ENCODE measurements around the gene LIN7A. TPM values are rescaled to one million over a fixed set of nuclear protein-coding genes. Genes with fewer than 3 reads are reported as not detected.

The LIN7A gene
- total and polyA plus RNA-seq, 2 experiments from 2014 or later: 3.0 to 10.3 TPM

- H3K9me3 ChIP-seq (ENCODE audit: low read depth): no peaks in the 10 kb centered on the region
- H3K4me1 ChIP-seq (ENCODE audit: low read depth): no peaks in the 10 kb centered on the region
- H3K36me3 ChIP-seq: no peaks in the 10 kb centered on the region
- no peaks in the 10 kb centered on the region for H3K27me3 ChIP-seq
- no peak for DNase-seq (ENCODE audit: low read depth in 1 of 2, low spot score in 1 of 2)
- no peak overlapping the region for H3K27ac ChIP-seq
- H3K4me3 ChIP-seq: no peak overlapping the region
- TF ChIP-seq CTCF (IDR thresholded peaks at IDR 0.05; ENCODE audit: low read depth, low read length): no peak
Measured at GRCh38 chr12:80747800-80748199, 189.9 kb downstream of the LIN7A start.

DNA sequence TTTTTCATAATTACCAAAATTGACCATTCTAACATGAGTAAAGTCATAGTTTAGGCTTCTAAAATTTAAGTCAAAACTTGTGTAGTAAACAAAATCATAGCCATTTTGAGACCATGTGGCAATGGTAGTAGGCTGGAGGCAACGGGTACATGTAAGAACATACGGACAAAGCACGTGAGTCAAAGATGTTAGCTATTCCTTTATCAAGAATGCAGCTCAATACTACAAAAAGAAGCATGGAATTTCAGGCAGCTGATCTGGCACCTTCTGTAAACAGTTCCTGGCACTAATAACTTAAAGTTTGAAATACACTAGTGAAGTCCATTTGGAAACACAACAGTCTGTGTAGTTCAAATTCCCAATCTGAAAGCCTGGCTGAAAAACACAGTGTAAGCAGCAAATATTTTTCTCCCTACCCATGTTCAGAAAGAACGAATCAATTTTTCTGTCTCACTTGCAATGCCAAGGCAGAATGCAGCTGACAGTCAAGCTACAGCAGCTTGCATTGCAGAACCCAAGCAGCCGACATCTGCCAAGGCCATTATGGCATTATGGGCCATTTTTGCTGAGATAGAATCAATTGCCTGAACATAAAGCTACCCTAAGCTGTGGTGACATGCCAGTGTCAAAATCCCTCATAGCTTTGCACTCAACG is 191.8 kb downstream of the LIN7A start:
- Histone ChIP-seq H3K4me1 (ENCODE audit: low read depth) (no peaks in the 10 kb centered on the region), H3K27ac (no peak overlapping the region), H3K9me3 (ENCODE audit: low read depth) (no peaks in the 10 kb centered on the region), H3K36me3 (no peaks in the 10 kb centered on the region), H3K4me3 (no peak overlapping the region), H3K27me3 (no peaks in the 10 kb centered on the region)
- TF ChIP-seq CTCF (IDR thresholded peaks at IDR 0.05; ENCODE audit: low read depth, low read length): no peak
- no peak for DNase-seq (ENCODE audit: low read depth in 1 of 2, low spot score in 1 of 2)

Other genes with a start within 250 kb of the LIN7A start
- gene MYF6, start 230.3 kb downstream of the LIN7A start, total RNA-seq: not detected in 2 replicates
- gene MYF6, start 230.3 kb downstream of the LIN7A start, polyA plus RNA-seq: not detected in 2 replicates
- gene MYF5, start 221.0 kb downstream of the LIN7A start, total RNA-seq: not detected in 2 replicates
- gene MYF5, start 221.0 kb downstream of the LIN7A start, polyA plus RNA-seq: not detected in 2 replicates
- 19.4 and 32.4 TPM in 2 replicates for gene ACSS3, start 140.1 kb upstream of the LIN7A start, total RNA-seq
- gene ACSS3, start 140.1 kb upstream of the LIN7A start, polyA plus RNA-seq: 15.9 and 18.5 TPM in 2 replicates

Measured in cardiac muscle cell (in vitro differentiated cells and primary cell).